Activated CD8-positive, alpha-beta T cell treated with anti-CD3 and anti-CD28 coated beads, Interleukin-2, amount 10 ng/mL, durations not matched to agents 7 days and 5 days (primary cell): ENCODE data around the gene SLC25A1. TPM values are rescaled to one million over a fixed set of nuclear protein-coding genes. Genes with fewer than 3 reads are reported as not detected.
"Not testable (repeated sequence)": the region's sequence is repeated elsewhere in the genome, so short reads cannot be mapped to it uniquely, and the experiment has no call there.

Experiments
- ATAC-seq: fragments of 150-1000 bp; cut with Tn5 transposase; one replicate; pipeline ENCODE4 v1.10.0; 2021; ENCODE audit warnings: moderate library complexity
- CTCF ChIA-PET: fragments of 350-600 bp; sonication (Branson Sonifier 250); formaldehyde crosslinking; loops from one replicate; lab custom pipeline; 2021; ENCODE audit warnings: antibody characterized with exemption; lab: Charles Lee
- POLR2A ChIA-PET: fragments of 350-600 bp; sonication (Branson Sonifier 250); formaldehyde crosslinking; loops from one replicate; lab custom pipeline; 2021; ENCODE audit warnings: antibody characterized with exemption; lab: Charles Lee
- DNase-seq: peaks from one replicate; pipeline ENCODE4 v3.0.0-alpha.2; 2020
- H3K27ac Mint-ChIP-seq: one replicate; pipeline ENCODE4 v1.8.0; 2021; ENCODE audit warnings: mild to moderate bottlenecking, mixed read lengths
- H3K27me3 Mint-ChIP-seq: one replicate; pipeline ENCODE4 v1.8.0; 2021; ENCODE audit warnings: low read depth, mixed read lengths
- H3K36me3 Mint-ChIP-seq: one replicate; pipeline ENCODE4 v1.8.0; 2021; ENCODE audit warnings: low read depth, mixed read lengths
- H3K4me1 Mint-ChIP-seq: one replicate; pipeline ENCODE4 v1.8.0; 2021; ENCODE audit warnings: low read depth, mixed read lengths
- H3K4me3 Mint-ChIP-seq: one replicate; pipeline ENCODE4 v1.8.0; 2021; ENCODE audit warnings: mild to moderate bottlenecking, mixed read lengths
- H3K9me3 Mint-ChIP-seq: one replicate; pipeline ENCODE4 v1.8.0; 2022; ENCODE audit warnings: mixed read lengths; ENCODE audit not compliant: insufficient read depth
- total RNA-seq, 2 experiments: library from RNA; stranded (reverse); gene quantifications; one replicate each; pipeline ENCODE4 v1.2.3, GENCODE V29; 2021

SLC25A1 gene
- total RNA-seq, 2 experiments from 2014 or later, result 69.1 to 73.0 TPM

GRCh38 chr22:19203834-19204233 lies 25.3 kb upstream of the SLC25A1 start:
- Mint-ChIP-seq H3K4me3 (no peak overlapping the region), H3K9me3 (no peaks in the 10 kb centered on the region), H3K36me3 (no peaks in the 10 kb centered on the region), H3K27ac (no peak overlapping the region), H3K27me3 (peaks cover 6% of the 10 kb centered on the region), H3K4me1 (no peaks in the 10 kb centered on the region)
- ATAC-seq, result no peak
- POLR2A ChIA-PET, result no interaction called here
- CTCF ChIA-PET, result no interaction called here
- DNase-seq, result no peak

- not testable (repeated sequence) for ATAC-seq
Measured at GRCh38 chr22:19202799-19203186, 24.3 kb upstream of the SLC25A1 start.

GRCh38 chr22:19201869-19202798 lies 23.6 kb upstream of the SLC25A1 start:
- Mint-ChIP-seq H3K27ac (no peak overlapping the region), H3K4me1 (no peaks in the 10 kb centered on the region), H3K9me3 (no peaks in the 10 kb centered on the region), H3K36me3 (no peaks in the 10 kb centered on the region), H3K27me3 (peaks cover 16% of the 10 kb centered on the region), H3K4me3 (no peak overlapping the region)
- ChIA-PET CTCF (no interaction called here), POLR2A (no interaction called here)
- ATAC-seq (no peak), DNase-seq (no peak)

More at GRCh38 chr22:19202799-19203186, 24.3 kb upstream of the SLC25A1 start:
- CTCF ChIA-PET, H3K36me3 Mint-ChIP-seq, H3K4me3 Mint-ChIP-seq, POLR2A ChIA-PET, H3K9me3 Mint-ChIP-seq, H3K4me1 Mint-ChIP-seq, DNase-seq, H3K27ac Mint-ChIP-seq: not testable (repeated sequence)
- peaks cover 12% of the 10 kb centered on the region for H3K27me3 Mint-ChIP-seq

GRCh38 chr22:19201130-19201868 lies 22.8 kb upstream of the SLC25A1 start:
- H3K4me3 Mint-ChIP-seq, result no peak overlapping the region
- ChIA-PET CTCF (no interaction called here), POLR2A (no interaction called here)
- H3K27ac Mint-ChIP-seq, result no peak overlapping the region
- H3K9me3 Mint-ChIP-seq, result no peaks in the 10 kb centered on the region
- no peak for ATAC-seq
- DNase-seq, result no peak
- H3K36me3 Mint-ChIP-seq, result no peaks in the 10 kb centered on the region
- peaks cover 2% of the 10 kb centered on the region for H3K4me1 Mint-ChIP-seq
- peaks cover 16% of the 10 kb centered on the region for H3K27me3 Mint-ChIP-seq

GRCh38 chr22:19199479-19199878 lies 20.9 kb upstream of the SLC25A1 start:
- Mint-ChIP-seq H3K36me3 (no peaks in the 10 kb centered on the region), H3K4me3 (no peak overlapping the region), H3K27ac (no peak overlapping the region), H3K4me1 (peaks cover 19% of the 10 kb centered on the region), H3K9me3 (no peaks in the 10 kb centered on the region), H3K27me3 (peaks cover 16% of the 10 kb centered on the region)
- DNase-seq (no peak), ATAC-seq (no peak)
- ChIA-PET POLR2A (no interaction called here), CTCF (no interaction called here)

GRCh38 chr22:19197997-19198865 lies 19.7 kb upstream of the SLC25A1 start:
- CTCF ChIA-PET, result no interaction called here
- no peaks in the 10 kb centered on the region for H3K9me3 Mint-ChIP-seq
- peaks cover 16% of the 10 kb centered on the region for H3K27me3 Mint-ChIP-seq
- H3K27ac Mint-ChIP-seq, result no peak overlapping the region
- DNase-seq (no peak), ATAC-seq (no peak)
- H3K4me3 Mint-ChIP-seq, result no peak overlapping the region
- H3K36me3 Mint-ChIP-seq, result no peaks in the 10 kb centered on the region
- H3K4me1 Mint-ChIP-seq, result peaks cover 19% of the 10 kb centered on the region
- POLR2A ChIA-PET, result no interaction called here

- ChIA-PET CTCF (no interaction called here), POLR2A (no interaction called here)
- Mint-ChIP-seq H3K4me1 (peaks cover 19% of the 10 kb centered on the region), H3K27me3 (peaks cover 11% of the 10 kb centered on the region), H3K4me3 (no peak overlapping the region), H3K9me3 (no peaks in the 10 kb centered on the region), H3K36me3 (no peaks in the 10 kb centered on the region), H3K27ac (peak overlapping the region; percentile 27)
- ATAC-seq (no peak), DNase-seq (no peak)
Measured at GRCh38 chr22:19196841-19197612, 18.5 kb upstream of the SLC25A1 start.

GRCh38 chr22:19195796-19196731 lies 17.5 kb upstream of the SLC25A1 start:
- peak overlapping the region; percentile 62 for H3K27ac Mint-ChIP-seq
- ATAC-seq, result peak; percentile 54
- no peak overlapping the region for H3K4me3 Mint-ChIP-seq
- no peaks in the 10 kb centered on the region for H3K36me3 Mint-ChIP-seq
- ChIA-PET POLR2A (no interaction called here), CTCF (interaction anchor here (1.1 to 2.9 kb wide), 2 partner anchors 16 to 52 kb away, joined by 3 to 9 read pairs; partner anchors contain the start of genes ESS2 and SLC25A1)
- H3K4me1 Mint-ChIP-seq, result peaks cover 19% of the 10 kb centered on the region
- peaks cover 11% of the 10 kb centered on the region for H3K27me3 Mint-ChIP-seq
- H3K9me3 Mint-ChIP-seq, result no peaks in the 10 kb centered on the region
- DNase-seq, result peak; percentile 65

GRCh38 chr22:19194766-19195536 lies 16.4 kb upstream of the SLC25A1 start:
- Mint-ChIP-seq H3K27ac (peak overlapping the region; percentile 62), H3K9me3 (no peaks in the 10 kb centered on the region), H3K27me3 (peaks cover 11% of the 10 kb centered on the region), H3K36me3 (no peaks in the 10 kb centered on the region), H3K4me1 (peaks cover 19% of the 10 kb centered on the region), H3K4me3 (no peak overlapping the region)
- ChIA-PET POLR2A (no interaction called here), CTCF (interaction anchor here (1.1 to 2.9 kb wide), 2 partner anchors 15 to 51 kb away, joined by 3 to 9 read pairs; partner anchors contain the start of genes ESS2 and SLC25A1)
- ATAC-seq, result no peak
- DNase-seq, result no peak
